ENCODE results near the gene DNAJB13.

DNAJB13 gene

GRCh38 chr11:74018331-74019005 lies 67.6 kb downstream of the DNAJB13 start:
- no peak for DNase-seq

DNA sequence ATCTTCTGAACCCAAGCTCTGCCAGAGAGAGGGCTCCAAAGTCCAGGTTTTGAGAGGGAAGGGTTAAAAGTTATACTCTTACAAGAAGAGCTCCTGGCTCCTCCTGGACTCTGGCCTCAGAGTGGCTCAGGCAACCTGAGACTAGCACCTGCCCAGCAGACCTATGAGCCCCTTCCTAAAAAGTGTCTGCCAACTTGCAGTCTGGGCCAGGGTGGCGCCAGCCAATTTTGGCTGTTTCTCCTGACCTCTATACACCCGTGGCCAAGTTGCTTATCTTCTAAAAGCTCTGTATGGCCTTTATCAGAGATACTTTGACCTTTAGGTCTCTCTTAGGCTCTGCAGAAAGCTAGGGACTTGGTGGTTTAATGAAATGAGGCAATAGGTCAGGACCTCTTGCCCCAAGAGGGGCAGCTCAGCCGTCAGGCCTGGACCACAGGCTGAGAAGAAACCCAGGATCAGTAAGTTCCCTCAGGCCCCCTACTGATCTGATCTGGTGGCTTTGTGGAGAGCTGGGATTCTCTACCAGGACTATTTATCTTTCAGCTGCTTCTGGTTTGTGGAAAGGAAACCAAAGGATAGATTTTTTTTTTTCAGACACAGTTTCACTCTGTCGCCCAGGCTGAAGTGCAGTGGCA lies 68.4 kb downstream of the DNAJB13 start:
- DNase-seq = no peak

GRCh38 chr11:74019860-74020259 lies 69.0 kb downstream of the DNAJB13 start:
- DNase-seq = peak; percentile 33
